ENCODE measurements around the gene GRIFIN. TPM values are rescaled to one million over a fixed set of nuclear protein-coding genes. Genes with fewer than 3 reads are reported as not detected.

GRIFIN gene
- total RNA-seq, 1 donor from 2014 or later, result not detected

DNA sequence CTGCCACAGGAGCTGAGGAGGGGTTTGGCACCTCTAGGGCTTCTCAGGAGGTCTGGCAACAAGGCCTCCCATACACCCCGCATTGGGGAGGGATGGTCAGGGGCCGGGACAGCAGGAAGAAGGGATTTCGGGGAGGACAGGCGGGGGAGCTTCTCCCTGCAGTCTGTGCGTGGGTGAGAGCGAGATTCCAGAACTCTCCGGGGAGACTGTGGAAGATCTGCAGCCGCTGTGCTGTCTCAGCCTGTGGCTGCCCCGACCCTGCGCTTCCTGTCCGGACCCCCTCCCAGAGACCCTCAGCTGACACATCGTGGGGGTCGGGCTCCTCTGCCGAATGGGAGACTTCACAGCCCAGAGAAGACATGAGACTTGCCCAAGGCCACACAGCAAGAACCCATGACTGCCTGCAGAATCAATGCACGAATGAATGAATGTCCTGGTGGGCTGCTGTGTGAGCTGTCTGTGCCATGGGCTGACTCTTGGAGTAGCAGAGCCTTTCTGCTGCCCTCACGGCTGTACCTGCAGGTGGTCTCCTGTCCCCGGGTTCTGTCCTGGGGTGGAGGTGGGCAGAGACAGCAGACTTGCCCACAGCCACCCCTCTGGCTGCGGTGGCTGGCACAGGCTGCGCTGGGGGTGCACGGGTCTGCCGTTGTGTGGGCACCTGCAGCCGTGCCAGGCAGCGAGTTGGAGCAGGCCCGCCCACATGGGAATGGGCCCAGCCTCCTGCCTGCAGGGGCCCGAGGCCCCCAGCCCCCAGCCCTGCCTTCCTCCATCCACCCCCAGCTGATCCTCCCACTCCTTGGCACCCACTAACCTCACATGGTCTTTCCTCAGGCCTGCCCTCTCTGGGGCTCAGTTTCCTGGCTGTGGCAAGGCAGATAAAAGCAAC lies 27.1 kb upstream of the GRIFIN start:
- DNase-seq, result no peak
- no peaks in the 10 kb centered on the region for H3K36me3 ChIP-seq
- no peak overlapping the region for H3K27ac ChIP-seq
- intact Hi-C loops (cut with DNase I), result no loop called here
- H3K9me3 ChIP-seq, result no peaks in the 10 kb centered on the region
- no peak for ATAC-seq
- peaks cover 10% of the 10 kb centered on the region for H3K4me1 ChIP-seq
- TF ChIP-seq, protein P1, sequence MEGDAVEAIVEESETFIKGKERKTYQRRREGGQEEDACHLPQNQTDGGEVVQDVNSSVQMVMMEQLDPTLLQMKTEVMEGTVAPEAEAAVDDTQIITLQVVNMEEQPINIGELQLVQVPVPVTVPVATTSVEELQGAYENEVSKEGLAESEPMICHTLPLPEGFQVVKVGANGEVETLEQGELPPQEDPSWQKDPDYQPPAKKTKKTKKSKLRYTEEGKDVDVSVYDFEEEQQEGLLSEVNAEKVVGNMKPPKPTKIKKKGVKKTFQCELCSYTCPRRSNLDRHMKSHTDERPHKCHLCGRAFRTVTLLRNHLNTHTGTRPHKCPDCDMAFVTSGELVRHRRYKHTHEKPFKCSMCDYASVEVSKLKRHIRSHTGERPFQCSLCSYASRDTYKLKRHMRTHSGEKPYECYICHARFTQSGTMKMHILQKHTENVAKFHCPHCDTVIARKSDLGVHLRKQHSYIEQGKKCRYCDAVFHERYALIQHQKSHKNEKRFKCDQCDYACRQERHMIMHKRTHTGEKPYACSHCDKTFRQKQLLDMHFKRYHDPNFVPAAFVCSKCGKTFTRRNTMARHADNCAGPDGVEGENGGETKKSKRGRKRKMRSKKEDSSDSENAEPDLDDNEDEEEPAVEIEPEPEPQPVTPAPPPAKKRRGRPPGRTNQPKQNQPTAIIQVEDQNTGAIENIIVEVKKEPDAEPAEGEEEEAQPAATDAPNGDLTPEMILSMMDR (IDR thresholded peaks at IDR 0.05), result no peak
- H3K4me3 ChIP-seq, result no peak overlapping the region
- peaks cover 3% of the 10 kb centered on the region for H3K27me3 ChIP-seq

DNA sequence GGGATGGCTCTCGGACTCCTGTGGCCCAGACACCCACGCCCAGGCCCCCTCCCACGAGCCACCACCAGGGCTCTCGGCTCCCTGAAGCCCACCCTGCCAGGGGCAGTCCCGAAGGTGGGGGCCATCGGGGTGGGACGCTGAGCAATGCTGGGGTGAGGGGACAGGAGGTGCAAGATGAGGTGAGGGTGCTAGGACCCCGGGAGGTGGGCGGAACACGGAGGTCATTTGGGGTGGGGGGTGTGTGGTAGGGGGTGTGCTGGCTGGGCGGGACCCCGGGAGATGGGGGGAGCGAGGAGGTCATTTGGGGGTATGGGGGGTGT lies 26.4 kb upstream of the GRIFIN start:
- TF ChIP-seq, protein P1 (IDR thresholded peaks at IDR 0.05), result no peak

DNA sequence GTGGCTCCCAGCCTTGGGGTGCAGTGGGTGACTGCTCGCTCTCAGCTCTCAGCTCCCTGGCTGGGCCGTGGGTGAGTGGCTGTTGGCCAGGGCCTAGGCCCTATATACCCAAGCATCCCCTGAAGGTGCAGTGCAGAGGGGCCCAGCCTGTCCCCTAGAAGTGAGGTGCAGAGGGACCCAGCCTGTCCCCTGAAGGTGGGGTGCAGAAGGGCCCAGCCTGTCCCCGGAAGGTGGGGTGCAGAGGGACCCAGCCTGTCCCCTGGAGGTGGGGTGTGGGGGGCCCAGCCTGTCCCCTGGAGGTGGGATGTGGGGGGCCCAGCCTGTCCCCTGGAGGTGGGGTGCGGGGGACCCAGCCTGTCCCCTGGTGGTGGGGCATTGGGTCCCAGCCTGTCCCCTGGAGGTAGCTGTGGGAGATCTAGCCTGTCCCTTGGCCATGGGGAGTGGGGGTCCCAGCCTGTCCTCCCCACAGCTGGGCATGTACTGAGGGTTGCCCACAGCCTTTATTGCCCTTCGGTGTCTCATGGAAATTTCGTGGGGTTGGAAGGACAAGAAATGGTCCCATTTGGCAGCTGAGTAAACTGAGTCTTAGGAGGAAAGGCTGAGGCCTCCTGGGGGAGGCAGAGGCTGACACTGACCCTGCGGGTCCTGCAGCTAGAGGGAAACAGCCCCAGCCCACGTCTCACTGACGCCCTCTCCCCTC lies 25.9 kb upstream of the GRIFIN start:
- peaks cover 15% of the 10 kb centered on the region for H3K27me3 ChIP-seq
- no peak overlapping the region for H3K4me3 ChIP-seq
- H3K9me3 ChIP-seq, result no peaks in the 10 kb centered on the region
- peaks cover 5% of the 10 kb centered on the region for H3K4me1 ChIP-seq
- intact Hi-C loops (cut with DNase I), result no loop called here
- TF ChIP-seq, protein P1 (IDR thresholded peaks at IDR 0.05), result no peak
- H3K36me3 ChIP-seq, result no peaks in the 10 kb centered on the region
- DNase-seq (no peak), ATAC-seq (no peak)
- H3K27ac ChIP-seq, result no peak overlapping the region

More for the DNA sequence above, 26.4 kb upstream of the GRIFIN start:
- Histone ChIP-seq H3K4me3 (no peak overlapping the region), H3K36me3 (no peaks in the 10 kb centered on the region), H3K27ac (no peak overlapping the region), H3K27me3 (peaks cover 9% of the 10 kb centered on the region), H3K9me3 (no peaks in the 10 kb centered on the region), H3K4me1 (peaks cover 8% of the 10 kb centered on the region)
- ATAC-seq (no peak), DNase-seq (no peak)
- intact Hi-C loops (cut with DNase I), result no loop called here

DNA sequence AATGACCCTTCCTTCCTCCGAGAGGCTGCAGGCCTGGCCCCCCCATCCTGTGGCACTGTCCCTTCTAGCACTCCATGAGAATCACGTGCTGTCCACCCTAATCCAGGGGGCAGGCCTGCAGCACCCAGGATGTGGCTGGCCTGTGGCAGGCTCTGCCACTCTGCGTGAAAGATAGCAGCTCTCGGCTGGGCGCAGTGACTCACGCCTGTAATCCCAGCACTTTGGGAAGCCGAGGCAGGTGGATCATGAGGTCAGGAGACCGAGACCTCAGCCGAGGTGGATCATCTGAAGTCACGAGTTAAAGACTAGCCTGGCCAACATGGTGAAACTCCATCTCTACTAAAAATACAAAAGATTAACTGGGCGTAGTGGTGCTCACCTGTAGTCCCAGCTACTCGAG lies 24.5 kb upstream of the GRIFIN start:
- DNase-seq (no peak), ATAC-seq (no peak)
- H3K36me3 ChIP-seq, result no peaks in the 10 kb centered on the region
- no peak overlapping the region for H3K27ac ChIP-seq
- TF ChIP-seq, protein P1 (IDR thresholded peaks at IDR 0.05), result no peak
- H3K4me3 ChIP-seq, result no peak overlapping the region
- peaks cover 16% of the 10 kb centered on the region for H3K27me3 ChIP-seq
- peaks cover 5% of the 10 kb centered on the region for H3K4me1 ChIP-seq
- H3K9me3 ChIP-seq, result no peaks in the 10 kb centered on the region
- intact Hi-C loops (cut with DNase I), result no loop called here

DNA sequence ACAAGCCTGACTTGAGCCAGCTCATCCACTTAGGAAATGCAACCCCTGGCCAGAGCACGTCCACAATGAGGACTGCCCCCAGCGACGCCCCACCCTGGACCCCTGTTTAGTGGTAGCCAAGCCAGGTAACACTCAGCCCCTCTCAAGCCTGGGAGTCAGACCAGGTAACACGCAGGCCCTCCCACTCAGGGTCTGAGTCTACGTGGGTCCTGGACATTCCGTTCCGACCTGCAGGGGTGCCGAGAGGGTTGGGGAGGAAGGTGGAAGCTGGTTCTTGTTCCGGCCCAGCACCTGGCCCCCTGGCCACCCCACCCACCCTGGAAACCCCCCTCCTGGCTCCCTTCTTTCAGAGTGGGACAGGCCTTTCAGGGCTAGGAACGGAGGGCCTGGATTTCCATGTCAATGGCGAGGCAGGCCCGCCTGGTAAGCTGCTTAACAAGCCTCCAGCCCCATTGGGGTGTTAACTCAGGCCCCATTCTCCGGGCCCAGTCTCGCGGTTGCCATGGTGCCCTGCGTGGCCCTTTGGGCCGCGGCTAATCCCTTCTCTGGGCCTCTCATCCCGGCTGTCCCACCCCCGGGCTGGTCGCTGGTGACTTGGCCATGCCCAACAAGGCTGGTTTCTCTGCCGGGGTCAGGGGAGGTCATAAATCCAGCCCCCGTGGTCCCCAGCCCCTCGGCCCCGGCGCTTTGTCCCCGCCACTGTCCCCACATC lies 23.7 kb upstream of the GRIFIN start:
- ATAC-seq, result no peak
- Histone ChIP-seq H3K4me1 (peaks cover 5% of the 10 kb centered on the region), H3K36me3 (no peaks in the 10 kb centered on the region), H3K27me3 (peaks cover 16% of the 10 kb centered on the region), H3K9me3 (no peaks in the 10 kb centered on the region), H3K4me3 (no peak overlapping the region), H3K27ac (no peak overlapping the region)
- TF ChIP-seq, protein P1 (IDR thresholded peaks at IDR 0.05), result no peak
- intact Hi-C loops (cut with DNase I), result no loop called here
- no peak for DNase-seq
